H9 (cell line): ENCODE measurements around the gene NHS. TPM values are rescaled to one million over a fixed set of nuclear protein-coding genes. Genes with fewer than 3 reads are reported as not detected.

ENCODE experiments used
- DNase-seq: peaks from one replicate; pipeline ENCODE4 v3.0.0-alpha.2; 2017
- H2AFZ ChIP-seq: one replicate; pipeline ENCODE4 v1.6.1; 2013; ENCODE audit warnings: mild to moderate bottlenecking, low read length, control low read depth, moderate library complexity
- H2AK5ac ChIP-seq: 2 replicates; pipeline ENCODE4 v1.6.1; 2013; ENCODE audit warnings: low read length, control low read depth, mixed read lengths; ENCODE audit not compliant: insufficient read length
- H2BK120ac ChIP-seq: one replicate; pipeline ENCODE4 v1.6.1; 2013; ENCODE audit warnings: low read depth, mild to moderate bottlenecking, low read length, control low read depth, inconsistent platforms; ENCODE audit not compliant: poor library complexity, severe bottlenecking
- H2BK12ac ChIP-seq: 2 replicates; pipeline ENCODE4 v1.6.1; 2013; ENCODE audit warnings: low read length, control low read depth, mixed read lengths, low read depth; ENCODE audit not compliant: insufficient read length
- H2BK15ac ChIP-seq: 2 replicates; pipeline ENCODE4 v1.6.1; 2013; ENCODE audit warnings: low read depth, low read length, control low read depth
- H2BK20ac ChIP-seq: one replicate; pipeline ENCODE4 v1.6.1; 2013; ENCODE audit warnings: low read depth, mild to moderate bottlenecking, low read length, control low read depth, inconsistent platforms; ENCODE audit not compliant: poor library complexity, severe bottlenecking
- H2BK5ac ChIP-seq: 2 replicates; pipeline ENCODE4 v1.6.1; 2013; ENCODE audit warnings: low read length, control low read depth, mixed read lengths; ENCODE audit not compliant: insufficient read length
- H3K14ac ChIP-seq: 2 replicates; pipeline ENCODE4 v1.6.1; 2013; ENCODE audit warnings: low read length, control low read depth; ENCODE audit not compliant: insufficient read depth
- H3K18ac ChIP-seq: 2 replicates; pipeline ENCODE4 v1.6.1; 2013; ENCODE audit warnings: low read depth, mild to moderate bottlenecking, mixed read lengths, low read length, control low read depth; ENCODE audit not compliant: insufficient read length
- H3K23ac ChIP-seq: 2 replicates; pipeline ENCODE4 v1.6.1; 2013; ENCODE audit warnings: low read length, control low read depth, mixed read lengths, low read depth; ENCODE audit not compliant: insufficient read length
- H3K23me2 ChIP-seq: 2 replicates; pipeline ENCODE4 v1.6.1; 2013; ENCODE audit warnings: low read depth, mild to moderate bottlenecking, mixed read lengths, low read length, control low read depth; ENCODE audit not compliant: insufficient read length, poor library complexity, severe bottlenecking
- H3K27ac ChIP-seq: 2 replicates; pipeline ENCODE4 v1.5.1; 2013; ENCODE audit warnings: low read length, control low read depth, mixed read lengths, low read depth; ENCODE audit not compliant: insufficient read length
- H3K27me3 ChIP-seq: 2 replicates; pipeline ENCODE4 v1.6.1; 2013; ENCODE audit warnings: low read length, control low read depth, inconsistent platforms; ENCODE audit not compliant: insufficient read depth
- H3K4ac ChIP-seq: 2 replicates; pipeline ENCODE4 v1.6.1; 2013; ENCODE audit warnings: low read depth, mild to moderate bottlenecking, control low read depth, inconsistent platforms, low read length, moderate library complexity
- H3K4me1 ChIP-seq: 2 replicates; pipeline ENCODE4 v1.6.1; 2013; ENCODE audit warnings: low read length, control low read depth, inconsistent platforms; ENCODE audit not compliant: insufficient read depth
- H3K4me2 ChIP-seq: 2 replicates; pipeline ENCODE4 v1.6.1; 2013; ENCODE audit warnings: low read length, control low read depth, mixed read lengths; ENCODE audit not compliant: insufficient read length, insufficient read depth
- H3K56ac ChIP-seq: 2 replicates; pipeline ENCODE4 v1.6.1; 2013; ENCODE audit warnings: low read depth, mild to moderate bottlenecking, mixed read lengths, low read length, control low read depth; ENCODE audit not compliant: insufficient read length
- H3K79me1 ChIP-seq: 2 replicates; pipeline ENCODE4 v1.6.1; 2013; ENCODE audit warnings: low read depth, mild to moderate bottlenecking, moderate library complexity, low read length, control low read depth, inconsistent platforms; ENCODE audit not compliant: insufficient read depth, poor library complexity, severe bottlenecking
- H3K79me2 ChIP-seq: 2 replicates; pipeline ENCODE4 v1.6.1; 2013; ENCODE audit warnings: low read length, control low read depth, inconsistent platforms; ENCODE audit not compliant: insufficient read depth
- H3K9ac ChIP-seq: 2 replicates; pipeline ENCODE4 v1.6.1; 2013; ENCODE audit warnings: low read length, control low read depth, mixed read lengths; ENCODE audit not compliant: insufficient read length; ENCODE audit errors: extremely low read depth
- H3K9me3 ChIP-seq: one replicate; pipeline ENCODE4 v1.6.1; 2013; ENCODE audit warnings: low read depth, low read length, inconsistent platforms; ENCODE audit not compliant: control insufficient read depth
- H3T11ph ChIP-seq: one replicate; pipeline ENCODE4 v1.6.1; 2013; ENCODE audit warnings: mild to moderate bottlenecking, low read length, control low read depth, inconsistent platforms
- H4K20me1 ChIP-seq: one replicate; pipeline ENCODE4 v1.6.1; 2013; ENCODE audit not compliant: control insufficient read depth, insufficient read length, insufficient read depth
- H4K5ac ChIP-seq: 2 replicates; pipeline ENCODE4 v1.6.1; 2013; ENCODE audit warnings: low read depth, mild to moderate bottlenecking, mixed read lengths, low read length, control low read depth; ENCODE audit not compliant: insufficient read length
- H4K8ac ChIP-seq: replicated peaks from 2 replicates; pipeline ENCODE4 v1.6.1; 2013; ENCODE audit warnings: low read length, control low read depth, mixed read lengths, low read depth; ENCODE audit not compliant: insufficient read length
- H4K91ac ChIP-seq: 2 replicates; pipeline ENCODE4 v1.6.1; 2013; ENCODE audit warnings: low read depth, mild to moderate bottlenecking, moderate library complexity, mixed read lengths, low read length, control low read depth; ENCODE audit not compliant: insufficient read length
- H3K27ac Mint-ChIP-seq, 3 experiments: 2 replicates in 2 of 3; 3 replicates in 1 of 3; pipeline ENCODE4 v1.8.0; 2020 to 2021; ENCODE audit warnings: mixed read lengths in 3 of 3, mild to moderate bottlenecking in 1 of 3, moderate library complexity in 1 of 3
- H3K27me3 Mint-ChIP-seq: 2 replicates; pipeline ENCODE4 v1.8.0; 2021; ENCODE audit warnings: low read depth, mild to moderate bottlenecking, moderate library complexity, mixed read lengths
- H3K36me3 Mint-ChIP-seq, 3 experiments: 2 replicates in 2 of 3; 3 replicates in 1 of 3; pipeline ENCODE4 v1.8.0; 2020 to 2021; ENCODE audit warnings: low read depth in 3 of 3, mixed read lengths in 3 of 3; ENCODE audit not compliant: insufficient read depth in 1 of 3
- H3K4me1 Mint-ChIP-seq, 2 experiments: 2 replicates each; pipeline ENCODE4 v1.8.0; 2020; ENCODE audit warnings: mixed read lengths in 2 of 2
- H3K4me3 Mint-ChIP-seq, 2 experiments: 2 replicates in 1 of 2; 3 replicates in 1 of 2; pipeline ENCODE4 v1.8.0; 2020 to 2021; ENCODE audit warnings: mild to moderate bottlenecking in 2 of 2, mixed read lengths in 2 of 2, moderate library complexity in 1 of 2
- H3K9me3 Mint-ChIP-seq, 2 experiments: 2 replicates in 1 of 2; 3 replicates in 1 of 2; pipeline ENCODE4 v1.8.0; 2020; ENCODE audit warnings: mild to moderate bottlenecking in 2 of 2, mixed read lengths in 2 of 2, moderate library complexity in 1 of 2
- CTCF ChIP-seq: fragments of 200-600 bp; sonication (generic); conservative IDR thresholded peaks from 3 replicates; pipeline ENCODE4 v1.8.0; 2021; ENCODE audit warnings: antibody characterized with exemption, mild to moderate bottlenecking
- WGBS: extraction: QIAGEN DNeasy Blood & Tissue Kit; methylation state at CpG from one replicate; pipeline ENCODE4 v1.1.7; 2013; ENCODE audit warnings: missing lambda C conversion rate, low lambda C conversion rate, mixed read lengths; ENCODE audit not compliant: insufficient read length; ENCODE audit errors: extremely low coverage; 5-methylcytosine and 5-hydroxymethylcytosine counted together
- total RNA-seq: library from RNA; stranded (reverse); gene quantifications from 2 replicates; pipeline ENCODE4 v1.2.1, GENCODE V29; 2021

NHS gene
- total RNA-seq, 1 experiment from 2014 or later = 8.7 TPM

GRCh38 chrX:17705211-17705610, 330.2 kb downstream of the NHS start:
- Histone ChIP-seq H4K8ac (no peak overlapping the region), H3K23ac (no peak overlapping the region), H4K5ac (no peak overlapping the region), H2BK12ac (no peak overlapping the region), H4K20me1 (no peaks in the 10 kb centered on the region), H4K91ac (no peak overlapping the region), H2BK120ac (no peak overlapping the region), H3K27me3 (no peaks in the 10 kb centered on the region), H3K4me2 (no peak overlapping the region), H3K18ac (no peak overlapping the region), H3K79me2 (no peaks in the 10 kb centered on the region), H3K56ac (no peak overlapping the region), H3K79me1 (no peaks in the 10 kb centered on the region), H2BK15ac (no peak overlapping the region), H3K4me1 (no peaks in the 10 kb centered on the region), H3K27ac (no peak overlapping the region), H2BK20ac (no peak overlapping the region), H3T11ph (no peak overlapping the region), H3K9ac (no peak overlapping the region), H3K4ac (no peak overlapping the region), H3K23me2 (no peaks in the 10 kb centered on the region), H2BK5ac (no peak overlapping the region), H2AFZ (no peak overlapping the region), H3K14ac (no peak overlapping the region), H3K9me3 (no peaks in the 10 kb centered on the region), H2AK5ac (no peak overlapping the region)
- Mint-ChIP-seq H3K36me3 (no peaks in the 10 kb centered on the region; a peak in 2 of 7 replicates), H3K4me1 (no peaks in the 10 kb centered on the region), H3K4me3 (no peak overlapping the region), H3K27ac (no peak overlapping the region), H3K9me3 (no peaks in the 10 kb centered on the region), H3K27me3 (peaks cover 3% of the 10 kb centered on the region)
- WGBS = no CpG with 5 or more reads among the region's 2 CpGs
- no peak for DNase-seq
- no peak for TF ChIP-seq CTCF
